PC-9 (cell line): ENCODE data around the gene CRYGB. TPM values are rescaled to one million over a fixed set of nuclear protein-coding genes. Genes with fewer than 3 reads are reported as not detected.
"Not testable (repeated sequence)": the region's sequence is repeated elsewhere in the genome, so short reads cannot be mapped to it uniquely, and the experiment has no call there.

Experiments
- BruUV-seq: library from RNA; stranded (reverse); fragments of 400-500 nt; replicated peaks from 2 replicates; lab custom pipeline; 2021; lab: Mats Ljungman, UMichigan
- CTCF ChIA-PET: fragments of 300-600 bp; sonication (Branson Sonifier 250); formaldehyde crosslinking; loops from one replicate; lab custom pipeline; 2022; ENCODE audit warnings: antibody characterized with exemption; lab: Charles Lee
- POLR2A ChIA-PET: fragments of 300-600 bp; sonication (Branson Sonifier 250); formaldehyde crosslinking; loops from one replicate; lab custom pipeline; 2022; ENCODE audit warnings: antibody characterized with exemption; ENCODE audit not compliant: unreplicated experiment; lab: Charles Lee
- DNase-seq, 2 experiments: peaks; one replicate each; pipeline versions ENCODE4 v3.0.0 to v3.0.0-alpha.2; 2015 to 2022; ENCODE audit warnings: mixed read lengths in 1 of 2
- H2AFZ ChIP-seq: fragments of 200-600 bp; sonication (generic); 2 replicates; pipeline ENCODE4 v1.8.1; 2017; ENCODE audit warnings: antibody characterized with exemption
- H3F3A ChIP-seq: fragments of 200-600 bp; sonication (generic); 2 replicates; pipeline ENCODE4 v1.8.1; 2017; ENCODE audit warnings: antibody characterized with exemption, mild to moderate bottlenecking, low read depth; ENCODE audit not compliant: insufficient read depth
- H3K27ac ChIP-seq: fragments of 200-600 bp; sonication (generic); 2 replicates; pipeline ENCODE4 v1.6.1; 2016; ENCODE audit warnings: mixed run types
- H3K27me3 ChIP-seq: fragments of 200-600 bp; sonication (generic); 2 replicates; pipeline ENCODE4 v1.6.1; 2016; ENCODE audit warnings: low read depth, mixed run types; ENCODE audit not compliant: insufficient read depth
- H3K36me3 ChIP-seq: fragments of 200-600 bp; sonication (generic); 2 replicates; pipeline ENCODE4 v1.6.1; 2016; ENCODE audit warnings: low read depth, mixed run types
- H3K4me1 ChIP-seq: fragments of 200-600 bp; sonication (generic); replicated peaks from 2 replicates; pipeline ENCODE4 v1.6.1; 2016; ENCODE audit warnings: mixed run types; ENCODE audit not compliant: insufficient read depth
- H3K4me2 ChIP-seq: fragments of 200-600 bp; sonication (generic); 2 replicates; pipeline ENCODE4 v1.6.1; 2017; ENCODE audit warnings: mixed run types
- H3K4me3 ChIP-seq: fragments of 200-600 bp; sonication (generic); 2 replicates; pipeline ENCODE4 v1.6.1; 2016; ENCODE audit warnings: mixed run types
- H3K79me2 ChIP-seq: fragments of 200-600 bp; sonication (generic); 2 replicates; pipeline ENCODE4 v1.6.1; 2017; ENCODE audit warnings: low read depth, mixed run types
- H3K9me2 ChIP-seq: fragments of 200-600 bp; sonication (generic); 2 replicates; pipeline ENCODE4 v1.8.1; 2017; ENCODE audit warnings: mild to moderate bottlenecking; ENCODE audit not compliant: insufficient read depth
- H3K9me3 ChIP-seq: fragments of 200-600 bp; sonication (generic); 2 replicates; pipeline ENCODE4 v1.8.1; 2016; ENCODE audit warnings: low read depth; ENCODE audit not compliant: insufficient read depth
- H4K20me1 ChIP-seq: fragments of 200-600 bp; sonication (generic); 2 replicates; pipeline ENCODE4 v1.8.1; 2017; ENCODE audit not compliant: insufficient read depth
- CTCF ChIP-seq: fragments of 200-600 bp; sonication (generic); conservative IDR thresholded peaks from 2 replicates; pipeline ENCODE4 v1.6.1; 2017; ENCODE audit warnings: mixed run types, antibody characterized with exemption, mild to moderate bottlenecking, moderate library complexity
- EZH2 ChIP-seq: fragments of 200-600 bp; sonication (generic); IDR thresholded peaks from 2 replicates; pipeline ENCODE4 v1.8.0; 2017; ENCODE audit warnings: antibody characterized with exemption, low read depth
- intact Hi-C: fragments of 100-400 bp; cut with micrococcal nuclease; formaldehyde crosslinking; loops from one replicate; pipeline ENCODE4 v1.10.0; 2022; ENCODE audit not compliant: unreplicated experiment
- total RNA-seq: library from RNA; stranded (reverse); gene quantifications from 2 replicates; pipeline ENCODE4 v1.2.3, GENCODE V29; 2021

Gene CRYGB
- total RNA-seq, 1 experiment from 2014 or later: not detected

GRCh38 chr2:208122248-208122647 lies 23.7 kb downstream of the CRYGB start:
- H3F3A ChIP-seq: no peaks in the 10 kb centered on the region
- BruUV-seq: no TSS peak
- TF ChIP-seq CTCF (no peak), EZH2 (no peak)
- no peaks in the 10 kb centered on the region for H3K9me2 ChIP-seq
- CTCF ChIA-PET: interaction anchor here (0.6 kb wide), 1 partner anchor 44 kb away, joined by 9 read pairs; no protein-coding TSS in a partner anchor
- H3K79me2 ChIP-seq: no peaks in the 10 kb centered on the region
- no peaks in the 10 kb centered on the region for H3K4me1 ChIP-seq
- H4K20me1 ChIP-seq: no peaks in the 10 kb centered on the region
- no peaks in the 10 kb centered on the region for H3K27me3 ChIP-seq
- intact Hi-C loops: no loop called here
- H3K27ac ChIP-seq: no peak overlapping the region
- DNase-seq: no peak
- no peaks in the 10 kb centered on the region for H3K9me3 ChIP-seq
- H2AFZ ChIP-seq: no peak overlapping the region
- no peak overlapping the region for H3K4me3 ChIP-seq
- POLR2A ChIA-PET: no interaction called here
- H3K36me3 ChIP-seq: no peaks in the 10 kb centered on the region
- H3K4me2 ChIP-seq: no peak overlapping the region

- intact Hi-C loops: no loop called here
- ChIA-PET CTCF (no interaction called here), POLR2A (no interaction called here)
- Histone ChIP-seq H3K9me2 (no peaks in the 10 kb centered on the region), H3K9me3 (no peaks in the 10 kb centered on the region), H3K27ac (no peak overlapping the region), H4K20me1 (no peaks in the 10 kb centered on the region), H3K4me3 (no peak overlapping the region), H3K4me1 (no peaks in the 10 kb centered on the region), H3K4me2 (no peak overlapping the region), H3K27me3 (no peaks in the 10 kb centered on the region), H2AFZ (no peak overlapping the region), H3K79me2 (no peaks in the 10 kb centered on the region), H3F3A (no peaks in the 10 kb centered on the region), H3K36me3 (no peaks in the 10 kb centered on the region)
- no peak for TF ChIP-seq CTCF
- no peak for TF ChIP-seq EZH2
- DNase-seq: no peak
- no TSS peak for BruUV-seq
Observed at GRCh38 chr2:208118918-208119317, 27.0 kb downstream of the CRYGB start.

GRCh38 chr2:208117390-208117789 lies 28.6 kb downstream of the CRYGB start:
- H3K79me2 ChIP-seq, CTCF ChIA-PET, H3K27ac ChIP-seq, intact Hi-C loops, H3K9me3 ChIP-seq, H3K4me1 ChIP-seq, H3K4me3 ChIP-seq, DNase-seq, H3K36me3 ChIP-seq, BruUV-seq, H2AFZ ChIP-seq, H4K20me1 ChIP-seq, POLR2A ChIA-PET, H3K4me2 ChIP-seq, H3K27me3 ChIP-seq, H3F3A ChIP-seq, H3K9me2 ChIP-seq: not testable (repeated sequence)

GRCh38 chr2:208112969-208113368 lies 33.0 kb downstream of the CRYGB start:
- ChIA-PET POLR2A (no interaction called here), CTCF (no interaction called here)
- H3K9me3 ChIP-seq: no peaks in the 10 kb centered on the region

GRCh38 chr2:208112273-208112745 lies 33.6 kb downstream of the CRYGB start:
- H3K4me1 ChIP-seq, H3F3A ChIP-seq, POLR2A ChIA-PET, H3K4me2 ChIP-seq, BruUV-seq, intact Hi-C loops, H4K20me1 ChIP-seq, H3K27me3 ChIP-seq, H3K36me3 ChIP-seq, CTCF ChIA-PET, H3K79me2 ChIP-seq, DNase-seq, H3K4me3 ChIP-seq, H2AFZ ChIP-seq, H3K9me3 ChIP-seq, H3K9me2 ChIP-seq, H3K27ac ChIP-seq: not testable (repeated sequence)

More at GRCh38 chr2:208112969-208113368, 33.0 kb downstream of the CRYGB start:
- Histone ChIP-seq H3K79me2 (no peaks in the 10 kb centered on the region), H3K36me3 (no peaks in the 10 kb centered on the region), H3K27ac (no peak overlapping the region), H3K9me2 (no peaks in the 10 kb centered on the region), H4K20me1 (no peaks in the 10 kb centered on the region), H3F3A (no peaks in the 10 kb centered on the region), H3K27me3 (no peaks in the 10 kb centered on the region), H3K4me2 (peak overlapping the region; percentile 48; the same call in 1 of the 2 replicates), H3K4me3 (no peak overlapping the region), H2AFZ (no peak overlapping the region), H3K4me1 (peaks cover 9% of the 10 kb centered on the region)
- BruUV-seq: no TSS peak
- no peak for TF ChIP-seq CTCF
- no peak for TF ChIP-seq EZH2
- peak; percentile 38 to 65 for DNase-seq
- intact Hi-C loops: no loop called here
